ENCODE results near the gene TMEM253.
A peak's percentile ranks its signal among the peaks of the same experiment; 100 is the strongest.

The TMEM253 gene

DNA sequence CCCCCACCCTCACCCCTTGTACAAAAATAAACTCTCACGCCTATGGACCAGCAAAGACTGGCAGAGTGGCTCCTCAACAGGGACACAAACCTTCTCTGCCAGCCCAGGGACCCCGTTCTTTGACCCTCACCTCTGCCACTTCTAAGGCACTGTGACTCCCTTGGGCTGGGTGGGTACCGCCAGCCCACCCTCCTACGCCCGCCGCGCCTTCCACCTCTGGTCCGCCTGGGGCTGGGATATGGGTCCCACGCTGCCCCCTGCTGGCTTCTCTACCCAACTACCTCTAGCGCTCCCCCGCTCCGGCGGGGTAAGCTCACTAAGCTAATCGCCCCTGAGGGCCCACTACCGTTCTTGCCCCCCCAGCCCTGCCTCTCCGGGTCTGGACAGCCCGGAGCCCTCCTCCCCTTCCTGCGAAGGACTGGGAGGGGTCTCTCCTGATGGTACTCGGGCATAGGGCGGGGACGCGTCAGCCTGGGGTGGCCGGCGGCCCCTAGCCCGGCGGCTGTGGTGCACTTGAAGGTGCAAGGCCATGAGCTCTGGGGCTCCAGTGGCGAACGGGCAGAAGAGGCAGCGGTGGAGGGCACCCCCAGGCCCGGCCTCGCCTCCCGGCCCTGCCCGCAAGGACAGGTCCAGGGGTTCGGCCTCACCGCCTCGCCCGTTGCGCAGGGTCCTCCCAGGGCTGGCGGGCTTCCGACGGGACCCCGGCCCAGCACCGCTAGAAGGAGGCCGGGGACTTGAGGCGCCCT lies 10.5 kb upstream of the TMEM253 start:
- DNase-seq (ENCODE audit: low spot score), result no peak

- no peak for DNase-seq (ENCODE audit: low spot score)
Measured at GRCh38 chr14:21090940-21091663, 9.8 kb upstream of the TMEM253 start.

- no peak for DNase-seq (ENCODE audit: low spot score)
Measured at GRCh38 chr14:21091821-21092272, 9.0 kb upstream of the TMEM253 start.

DNA sequence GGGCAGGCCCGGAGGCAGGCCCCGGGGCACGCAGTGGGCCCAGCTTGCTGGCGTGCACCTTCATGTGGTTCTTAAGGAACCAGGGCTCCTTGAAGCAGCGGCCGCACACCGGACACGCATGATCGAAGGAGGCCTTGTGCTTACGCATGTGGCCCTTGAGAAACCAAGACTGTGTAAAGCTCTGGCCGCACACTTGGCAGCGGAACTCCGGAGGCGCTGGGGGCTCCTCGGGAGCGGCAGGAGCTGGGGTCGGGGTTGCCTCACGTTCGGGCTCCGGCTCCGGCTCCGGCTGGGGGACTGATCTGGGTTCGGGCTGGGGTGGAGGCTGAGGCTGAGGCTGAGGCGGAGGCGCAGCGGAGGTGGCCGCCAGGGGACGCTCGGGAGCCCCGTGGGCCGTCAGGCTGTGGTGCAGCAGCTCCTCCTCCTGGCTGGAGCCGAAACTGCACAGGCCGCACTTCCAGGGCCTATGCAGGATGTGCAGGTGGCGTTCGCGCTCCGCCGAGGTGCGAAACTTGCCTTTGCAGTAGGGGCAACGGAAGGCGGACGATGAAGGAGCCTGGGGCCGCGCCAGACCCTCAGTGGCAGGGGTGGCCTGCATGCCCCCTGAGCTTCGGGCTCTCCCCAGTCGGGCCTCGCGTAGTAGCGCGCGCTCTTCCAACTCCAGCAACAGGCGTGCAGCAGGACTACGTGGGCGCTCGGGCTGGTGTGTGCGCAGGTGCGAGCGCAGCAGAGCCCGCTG lies 8.4 kb upstream of the TMEM253 start:
- DNase-seq (ENCODE audit: low spot score), result peak; percentile 82

- no peak for DNase-seq (ENCODE audit: low spot score)
Measured at GRCh38 chr14:21093018-21093417, 7.8 kb upstream of the TMEM253 start.

- DNase-seq (ENCODE audit: low spot score), result peak; percentile 61
Measured at GRCh38 chr14:21093769-21094681, 6.8 kb upstream of the TMEM253 start.

DNA sequence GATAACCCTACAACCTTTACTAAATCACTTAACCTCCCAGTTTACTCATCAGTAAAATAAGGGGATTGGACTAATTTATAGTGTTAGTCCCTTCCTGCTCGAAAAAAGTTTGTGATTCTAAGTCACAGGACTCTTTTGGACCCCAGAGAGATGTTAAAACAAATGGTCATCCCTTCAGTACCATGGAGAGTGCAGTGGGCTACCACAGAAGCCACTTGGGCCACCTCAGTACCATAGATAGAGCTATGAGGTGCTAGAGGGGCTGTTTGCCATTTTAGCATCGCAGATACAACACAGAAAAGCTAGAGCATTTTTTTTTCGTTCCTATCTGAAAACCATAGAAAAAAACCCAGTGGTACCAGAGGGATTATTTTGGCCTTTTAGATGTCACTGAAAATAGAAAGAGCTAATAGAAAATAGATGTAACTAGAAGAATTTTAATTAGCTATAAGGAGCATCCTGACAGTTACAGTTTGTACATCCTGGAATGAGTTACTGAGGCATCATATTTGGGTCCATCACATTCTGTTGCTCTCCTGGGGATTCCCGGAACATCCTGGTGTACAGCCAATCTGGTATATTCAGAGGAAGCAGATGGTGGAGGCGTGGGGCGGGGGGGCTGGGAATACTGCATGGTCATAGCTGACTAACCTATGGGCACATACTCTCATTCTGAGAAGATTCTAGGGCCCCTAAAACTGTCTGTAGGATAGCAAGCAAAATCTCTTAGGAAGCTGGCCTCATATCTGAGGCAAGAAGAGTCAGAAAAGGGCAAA lies 5.2 kb upstream of the TMEM253 start:
- no peak for DNase-seq (ENCODE audit: low spot score)

DNA sequence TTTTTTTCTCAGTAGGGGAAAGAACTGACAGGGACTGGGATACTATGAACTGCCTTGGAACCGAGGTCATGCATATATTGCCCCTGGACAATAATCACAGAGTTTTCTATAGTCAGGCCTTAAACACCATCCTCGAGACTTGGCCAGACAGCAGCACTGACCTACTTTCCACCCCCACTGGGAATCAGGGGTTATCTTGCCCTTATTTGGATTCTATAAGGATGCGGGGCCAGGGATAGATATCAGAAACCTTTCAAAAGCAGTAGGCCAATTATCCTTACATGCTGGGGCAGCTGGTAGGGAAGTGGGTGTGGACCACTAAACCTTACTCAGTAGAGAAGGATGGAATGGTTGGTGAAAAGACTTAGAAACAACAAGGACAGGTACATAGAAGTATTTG lies 4.4 kb upstream of the TMEM253 start:
- no peak for DNase-seq (ENCODE audit: low spot score)

GRCh38 chr14:21096978-21097635 lies 3.8 kb upstream of the TMEM253 start:
- DNase-seq (ENCODE audit: low spot score), result no peak

GRCh38 chr14:21097636-21098075 lies 3.2 kb upstream of the TMEM253 start:
- DNase-seq (ENCODE audit: low spot score), result no peak

DNA sequence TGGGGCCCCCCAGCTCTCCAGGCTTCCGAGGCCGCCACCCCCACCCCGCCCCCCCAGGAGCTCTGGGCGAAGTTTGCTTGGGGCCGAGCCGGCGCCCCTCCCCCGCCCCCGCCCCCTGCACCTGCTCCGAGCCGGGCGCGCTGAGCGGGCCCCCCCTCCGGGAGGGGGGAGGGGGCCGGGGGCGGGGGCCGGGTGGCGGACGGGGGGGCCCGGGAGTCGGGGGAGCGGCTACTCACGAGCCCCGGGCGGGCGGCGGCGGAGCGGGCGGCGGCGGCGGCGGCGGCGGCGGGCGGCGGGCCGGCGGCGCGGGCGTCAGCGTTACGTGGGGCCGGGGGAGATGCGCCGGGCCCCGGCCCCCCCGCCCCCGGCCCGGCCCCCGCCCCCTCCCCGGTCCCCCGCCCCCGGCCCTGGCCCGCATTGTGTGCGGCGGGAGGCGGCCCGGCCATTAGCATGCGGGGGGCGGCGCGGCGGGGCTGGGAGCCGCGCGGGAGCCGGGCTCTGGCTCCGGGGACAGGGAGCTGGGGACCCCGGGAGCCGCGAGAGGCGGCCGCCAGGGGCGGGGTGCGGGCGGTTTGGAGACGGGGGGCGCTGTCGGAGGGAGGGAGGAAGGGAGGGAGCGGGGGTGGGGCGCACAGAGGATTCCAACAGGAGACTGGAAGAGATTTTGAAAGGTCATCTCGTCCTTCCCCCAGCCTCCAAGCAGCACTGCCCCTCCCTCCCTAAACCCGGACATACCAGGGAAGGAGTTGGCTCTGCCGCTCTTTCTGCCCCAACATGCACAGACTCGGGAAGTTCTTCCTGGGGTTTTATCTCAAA lies 2.6 kb upstream of the TMEM253 start, which contains the start of gene ZNF219:
Gene ZNF219 (minus strand): TSS at position 580 of the 816 bp plus-strand sequence. CDS start 5,064 bp downstream, outside the sequence.
- DNase-seq (ENCODE audit: low spot score), result peak; percentile 71

- DNase-seq (ENCODE audit: low spot score), result no peak
Measured at GRCh38 chr14:21098892-21099595, 1.8 kb upstream of the TMEM253 start.

GRCh38 chr14:21099596-21099985 lies 1.3 kb upstream of the TMEM253 start:
- no peak for DNase-seq (ENCODE audit: low spot score)

- no peak for DNase-seq (ENCODE audit: low spot score)
Measured at GRCh38 chr14:21101802-21102413, 1.0 kb downstream of the TMEM253 start.

GRCh38 chr14:21102521-21103410 lies 1.9 kb downstream of the TMEM253 start:
- DNase-seq (ENCODE audit: low spot score), result no peak

DNA sequence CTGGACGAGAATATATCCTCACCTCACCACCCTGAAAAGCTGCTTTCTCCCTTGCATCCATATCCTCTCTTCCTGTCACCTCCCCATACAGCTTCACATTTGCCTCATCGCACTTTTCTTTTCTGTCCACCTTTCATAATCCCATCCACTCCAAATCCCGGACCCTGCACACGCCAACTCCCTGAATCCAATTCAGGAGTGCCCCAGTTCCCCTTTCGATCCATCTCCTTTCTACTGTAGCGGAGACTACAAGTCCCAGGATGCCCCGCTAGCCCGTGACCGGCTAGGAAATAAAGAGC lies 2.5 kb downstream of the TMEM253 start:
- no peak for DNase-seq (ENCODE audit: low spot score)

GRCh38 chr14:21103710-21104447 lies 3.0 kb downstream of the TMEM253 start:
- peak; percentile 98 for DNase-seq (ENCODE audit: low spot score)
